Glomerular visceral epithelial cell (primary cell): ENCODE data around the gene BBS12.
"Not testable (repeated sequence)": the region's sequence is repeated elsewhere in the genome, so short reads cannot be mapped to it uniquely, and the experiment has no call there.

Experiments used
- DNase-seq: peaks from one replicate; pipeline ENCODE4 v3.0.0-alpha.2; 2016; ENCODE audit errors: extremely low spot score

The BBS12 gene

GRCh38 chr4:122765692-122766352 is 33.3 kb downstream of the BBS12 start:
- DNase-seq: peak; percentile 84

- DNase-seq: no peak
These were observed 33.8 kb downstream of the BBS12 start for GRCh38 chr4:122766353-122766705.

- DNase-seq: no peak
These were observed 34.4 kb downstream of the BBS12 start for GRCh38 chr4:122766950-122767349.

GRCh38 chr4:122771724-122772123 is 39.2 kb downstream of the BBS12 start:
- DNase-seq: no peak

GRCh38 chr4:122772311-122772710 is 39.8 kb downstream of the BBS12 start:
- DNase-seq: no peak

GRCh38 chr4:122772986-122773385 is 40.5 kb downstream of the BBS12 start:
- DNase-seq: no peak

- no peak for DNase-seq
These were observed 42.5 kb downstream of the BBS12 start for GRCh38 chr4:122775039-122775438.

GRCh38 chr4:122775987-122776836 is 43.7 kb downstream of the BBS12 start:
- no peak for DNase-seq

GRCh38 chr4:122776916-122777315 is 44.4 kb downstream of the BBS12 start:
- no peak for DNase-seq

GRCh38 chr4:122777846-122778673 is 45.6 kb downstream of the BBS12 start:
- DNase-seq: peak; percentile 15

GRCh38 chr4:122781486-122781885 is 49.0 kb downstream of the BBS12 start:
- DNase-seq: no peak

GRCh38 chr4:122783301-122784215 is 51.1 kb downstream of the BBS12 start:
- DNase-seq: peak; percentile 95

GRCh38 chr4:122784261-122784660 is 51.8 kb downstream of the BBS12 start:
- no peak for DNase-seq

GRCh38 chr4:122785099-122785498 is 52.6 kb downstream of the BBS12 start:
- DNase-seq: no peak

GRCh38 chr4:122786296-122786695 is 53.8 kb downstream of the BBS12 start:
- DNase-seq: not testable (repeated sequence)

- not testable (repeated sequence) for DNase-seq
These were observed 54.4 kb downstream of the BBS12 start for GRCh38 chr4:122786920-122787319.

- no peak for DNase-seq
These were observed 55.4 kb downstream of the BBS12 start for GRCh38 chr4:122787940-122788339.

- DNase-seq: no peak
These were observed 56.4 kb downstream of the BBS12 start for GRCh38 chr4:122788935-122789334.

GRCh38 chr4:122793811-122794210 is 61.3 kb downstream of the BBS12 start:
- DNase-seq: no peak
